GM19240 (cell line): ENCODE results near the gene KCNG2.

ENCODE experiments used
- DNase-seq: peaks from one replicate; pipeline ENCODE4 v3.0.0; 2011; ENCODE audit warnings: low spot score; ENCODE audit not compliant: insufficient read length

KCNG2 gene

GRCh38 chr18:79766308-79766707 is 31.4 kb upstream of the KCNG2 start:
- DNase-seq: no peak

GRCh38 chr18:79768745-79769144 is 29.0 kb upstream of the KCNG2 start:
- no peak for DNase-seq

GRCh38 chr18:79769698-79770500 is 27.8 kb upstream of the KCNG2 start:
- no peak for DNase-seq

- no peak for DNase-seq
Observed at GRCh38 chr18:79770501-79770815, 27.3 kb upstream of the KCNG2 start.

GRCh38 chr18:79770826-79771225 is 26.9 kb upstream of the KCNG2 start:
- no peak for DNase-seq

GRCh38 chr18:79771446-79772107 is 26.2 kb upstream of the KCNG2 start:
- no peak for DNase-seq

GRCh38 chr18:79772108-79772864 is 25.5 kb upstream of the KCNG2 start:
- DNase-seq: no peak

- no peak for DNase-seq
Observed at GRCh38 chr18:79772865-79773696, 24.7 kb upstream of the KCNG2 start.

- DNase-seq: no peak
Observed at GRCh38 chr18:79774111-79774510, 23.6 kb upstream of the KCNG2 start.

- DNase-seq: no peak
Observed at GRCh38 chr18:79775441-79776221, 22.1 kb upstream of the KCNG2 start.

GRCh38 chr18:79776674-79777073 is 21.1 kb upstream of the KCNG2 start:
- no peak for DNase-seq

- no peak for DNase-seq
Observed at GRCh38 chr18:79778291-79778791, 19.4 kb upstream of the KCNG2 start.

- no peak for DNase-seq
Observed at GRCh38 chr18:79779021-79779699, 18.6 kb upstream of the KCNG2 start.

GRCh38 chr18:79779700-79780190 is 18.0 kb upstream of the KCNG2 start:
- DNase-seq: no peak

GRCh38 chr18:79780547-79780946 is 17.2 kb upstream of the KCNG2 start:
- DNase-seq: no peak

GRCh38 chr18:79781331-79781941 is 16.3 kb upstream of the KCNG2 start:
- no peak for DNase-seq

GRCh38 chr18:79782566-79783308 is 15.0 kb upstream of the KCNG2 start:
- no peak for DNase-seq

GRCh38 chr18:79784071-79784913 is 13.4 kb upstream of the KCNG2 start:
- DNase-seq: no peak
